Measurements from ENCODE around the gene MYO9B.

MYO9B gene

GRCh38 chr19:17259118-17259780 lies 183.7 kb downstream of the MYO9B start:
- no peak for TF ChIP-seq CTCF (IDR thresholded peaks at IDR 0.05; ENCODE audit: control insufficient read depth, insufficient read depth, low read depth, low read length, missing control alignments)
- DNase-seq (ENCODE audit: low read depth) = no peak
- no peak overlapping the region for H3K4me3 ChIP-seq (ENCODE audit: control insufficient read depth, low read depth, low read length)

- DNase-seq (ENCODE audit: low read depth) = no peak
- TF ChIP-seq CTCF (IDR thresholded peaks at IDR 0.05; ENCODE audit: control insufficient read depth, insufficient read depth, low read depth, low read length, missing control alignments) = no peak
- H3K4me3 ChIP-seq (ENCODE audit: control insufficient read depth, low read depth, low read length) = no peak overlapping the region
Measured at GRCh38 chr19:17259934-17260333, 184.4 kb downstream of the MYO9B start.

GRCh38 chr19:17260842-17261325 lies 185.3 kb downstream of the MYO9B start:
- TF ChIP-seq CTCF (IDR thresholded peaks at IDR 0.05; ENCODE audit: control insufficient read depth, insufficient read depth, low read depth, low read length, missing control alignments) = peak; percentile 92
- DNase-seq (ENCODE audit: low read depth) = no peak
- no peak overlapping the region for H3K4me3 ChIP-seq (ENCODE audit: control insufficient read depth, low read depth, low read length)

GRCh38 chr19:17262557-17262956 lies 187.0 kb downstream of the MYO9B start:
- H3K4me3 ChIP-seq (ENCODE audit: control insufficient read depth, low read depth, low read length) = no peak overlapping the region
- DNase-seq (ENCODE audit: low read depth) = no peak
- no peak for TF ChIP-seq CTCF (IDR thresholded peaks at IDR 0.05; ENCODE audit: control insufficient read depth, insufficient read depth, low read depth, low read length, missing control alignments)
